ENCODE results near the gene TENT4B.

TENT4B gene

GRCh38 chr16:50274326-50275097, 121.4 kb downstream of the TENT4B start:
- no peak for TF ChIP-seq CTCF (IDR thresholded peaks at IDR 0.05; ENCODE audit: low read length, missing control alignments)
- DNase-seq (ENCODE audit: low read depth): no peak
- H3K4me3 ChIP-seq (replicated peaks; ENCODE audit: low read depth, low read length): no peak overlapping the region

GRCh38 chr16:50275098-50275415, 122.0 kb downstream of the TENT4B start:
- DNase-seq (ENCODE audit: low read depth): no peak
- no peak overlapping the region for H3K4me3 ChIP-seq (replicated peaks; ENCODE audit: low read depth, low read length)
- TF ChIP-seq CTCF (IDR thresholded peaks at IDR 0.05; ENCODE audit: low read length, missing control alignments): no peak

- H3K4me3 ChIP-seq (replicated peaks; ENCODE audit: low read depth, low read length): no peak overlapping the region
- no peak for DNase-seq (ENCODE audit: low read depth)
- no peak for TF ChIP-seq CTCF (IDR thresholded peaks at IDR 0.05; ENCODE audit: low read length, missing control alignments)
These were observed 122.6 kb downstream of the TENT4B start for GRCh38 chr16:50275428-50276325.

DNA sequence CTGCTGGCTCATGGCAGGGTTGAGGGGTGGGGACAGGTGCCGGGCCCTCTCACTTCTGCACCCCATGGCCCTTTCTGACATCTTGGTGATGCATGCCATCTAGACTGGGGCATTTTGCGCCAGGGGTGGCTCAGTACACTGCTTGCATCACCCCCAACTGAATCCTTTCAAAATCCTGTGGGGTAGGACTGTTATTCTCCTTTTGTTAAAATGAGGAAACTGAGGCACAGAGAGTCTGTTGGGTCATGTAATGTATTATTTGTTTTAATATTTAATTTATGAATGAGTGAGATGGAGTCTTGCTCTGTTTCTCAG, 123.2 kb downstream of the TENT4B start:
- DNase-seq (ENCODE audit: low read depth): no peak
- H3K4me3 ChIP-seq (replicated peaks; ENCODE audit: low read depth, low read length): no peak overlapping the region
- no peak for TF ChIP-seq CTCF (IDR thresholded peaks at IDR 0.05; ENCODE audit: low read length, missing control alignments)

- H3K4me3 ChIP-seq (replicated peaks; ENCODE audit: low read depth, low read length): no peak overlapping the region
- DNase-seq (ENCODE audit: low read depth): no peak
- TF ChIP-seq CTCF (IDR thresholded peaks at IDR 0.05; ENCODE audit: low read length, missing control alignments): no peak
These were observed 123.9 kb downstream of the TENT4B start for GRCh38 chr16:50276801-50277555.

DNA sequence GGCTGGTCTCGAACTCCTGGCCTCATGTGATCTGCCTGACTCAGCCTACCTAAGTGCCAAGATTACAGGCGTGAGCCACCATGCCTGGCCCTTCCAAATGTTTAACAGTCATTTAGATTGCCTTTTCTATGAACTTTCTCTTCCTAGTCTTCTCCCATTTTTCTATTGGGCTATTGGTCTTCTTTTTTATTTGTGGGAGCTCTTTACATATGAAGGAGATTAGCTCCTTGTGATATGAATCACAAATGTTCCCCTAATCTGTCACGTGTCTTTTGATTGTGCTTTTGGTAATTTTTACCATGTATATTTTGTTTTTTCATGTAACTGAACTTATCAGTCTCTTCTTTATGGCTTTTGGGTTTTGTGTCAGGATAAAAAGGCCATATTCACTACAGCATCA, 125.1 kb downstream of the TENT4B start:
- no peak for DNase-seq (ENCODE audit: low read depth)
- H3K4me3 ChIP-seq (replicated peaks; ENCODE audit: low read depth, low read length): no peak overlapping the region
- TF ChIP-seq CTCF (IDR thresholded peaks at IDR 0.05; ENCODE audit: low read length, missing control alignments): no peak

Data from fibroblast of pulmonary artery (primary cell).